GM06990 (cell line): ENCODE measurements around the gene ZNF92.
A peak's percentile ranks its signal among the peaks of the same experiment; 100 is the strongest.
"Not testable (repeated sequence)": the region's sequence is repeated elsewhere in the genome, so short reads cannot be mapped to it uniquely, and the experiment has no call there.

ENCODE experiments used
- DNase-seq: peaks from one replicate; pipeline ENCODE4 v3.0.0-alpha.2; 2011; ENCODE audit not compliant: insufficient read length; ENCODE audit errors: extremely low read depth
- H3K27me3 ChIP-seq: replicated peaks from 2 replicates; pipeline ENCODE4 v1.6.0; 2011; ENCODE audit warnings: low read length; ENCODE audit not compliant: control insufficient read depth, insufficient read depth
- H3K36me3 ChIP-seq: 2 replicates; pipeline ENCODE4 v1.5.1; 2011; ENCODE audit warnings: low read length; ENCODE audit not compliant: control insufficient read depth, insufficient read depth
- H3K4me3 ChIP-seq: replicated peaks from 2 replicates; pipeline ENCODE4 v1.5.1; 2011; ENCODE audit warnings: low read depth, mild to moderate bottlenecking, control low read depth, low read length
- CTCF ChIP-seq: IDR thresholded peaks from 2 replicates; pipeline ENCODE4 v1.5.1; 2011; ENCODE audit warnings: low read length, control low read depth, mild to moderate bottlenecking, inconsistent platforms; ENCODE audit not compliant: insufficient read depth, poor library complexity, severe bottlenecking

The ZNF92 gene

GRCh38 chr7:65373608-65374351 is at the start of gene ZNF92:
Gene ZNF92 (plus strand): TSS chr7:65373855. CDS start chr7:65373998, 143 bp downstream.
- H3K4me3 ChIP-seq, result peak within 1 kb of the TSS; percentile 93
- TF ChIP-seq CTCF, result no peak
- DNase-seq, result peak; percentile 91
- H3K36me3 ChIP-seq, result no peaks in the 10 kb centered on the region; the same call in 1 of the 2 replicates
- H3K27me3 ChIP-seq, result no peaks in the 10 kb centered on the region

- TF ChIP-seq CTCF, result no peak
- no peaks in the 10 kb centered on the region for H3K36me3 ChIP-seq
- DNase-seq, result no peak
- no peak overlapping the region for H3K4me3 ChIP-seq
- no peaks in the 10 kb centered on the region for H3K27me3 ChIP-seq
Observed at GRCh38 chr7:65325793-65326432, 47.7 kb upstream of the ZNF92 start.

- H3K27me3 ChIP-seq, result no peaks in the 10 kb centered on the region
- peak; percentile 44 for DNase-seq
- no peaks in the 10 kb centered on the region for H3K36me3 ChIP-seq
- no peak for TF ChIP-seq CTCF
- no peak overlapping the region for H3K4me3 ChIP-seq
Observed at GRCh38 chr7:65338346-65338745, 35.3 kb upstream of the ZNF92 start.

GRCh38 chr7:65339257-65339656 is 34.4 kb upstream of the ZNF92 start:
- TF ChIP-seq CTCF, result no peak
- no peak for DNase-seq
- no peaks in the 10 kb centered on the region for H3K36me3 ChIP-seq
- H3K27me3 ChIP-seq, result no peaks in the 10 kb centered on the region
- H3K4me3 ChIP-seq, result no peak overlapping the region

- H3K27me3 ChIP-seq, result no peaks in the 10 kb centered on the region
- H3K4me3 ChIP-seq, result no peak overlapping the region
- no peak for TF ChIP-seq CTCF
- no peak for DNase-seq
- no peaks in the 10 kb centered on the region for H3K36me3 ChIP-seq
Observed at GRCh38 chr7:65342723-65343629, 30.7 kb upstream of the ZNF92 start.

- not testable (repeated sequence) for H3K4me3 ChIP-seq, H3K27me3 ChIP-seq, DNase-seq, H3K36me3 ChIP-seq
Observed at GRCh38 chr7:65344541-65344940, 29.1 kb upstream of the ZNF92 start.
